Testis (tissue), 2 donors: ENCODE measurements around the gene CIB1.

Experiments
- CTCF ChIP-seq, 3 experiments: fragments of 450-650 bp in 2 of 3; fragments of 200-600 bp in 1 of 3; sonication (generic) in 1 of 3; IDR thresholded peaks; one replicate each; pipeline ENCODE4 v1.5.1; 2016 to 2019; ENCODE audit warnings: antibody characterized with exemption in 3 of 3, mild to moderate bottlenecking in 2 of 3, moderate library complexity in 1 of 3
- POLR2A ChIP-seq: fragments of 450-650 bp; IDR thresholded peaks from one replicate; pipeline ENCODE4 v1.6.1; 2017; ENCODE audit warnings: antibody characterized with exemption, mild to moderate bottlenecking, moderate library complexity

DNA sequence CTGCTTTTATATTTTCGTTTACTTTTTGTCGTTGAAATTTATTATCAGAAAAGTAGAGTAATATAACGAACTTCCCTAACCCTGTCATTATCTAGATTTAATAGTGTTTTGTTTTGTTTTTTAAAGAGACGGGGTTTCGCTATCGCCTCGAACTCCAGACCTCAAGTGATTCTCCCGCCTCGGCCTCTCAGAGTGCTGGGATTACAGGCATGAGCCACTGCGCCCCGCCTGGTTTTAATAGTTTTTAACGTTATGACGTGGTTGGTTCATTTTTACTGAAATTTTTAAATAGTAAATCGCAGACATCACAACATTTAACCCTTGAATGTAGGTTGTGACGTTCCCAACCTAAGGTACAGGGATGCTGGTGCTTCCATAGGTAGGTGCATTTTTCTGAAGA lies 32.7 kb upstream of the CIB1 start:
- TF ChIP-seq POLR2A (no peak), CTCF (IDR thresholded peaks at IDR 0.05) (no peak)
